ENCODE results near the gene UBE3B.
A peak's percentile ranks its signal among the peaks of the same experiment; 100 is the strongest.

Gene UBE3B

DNA sequence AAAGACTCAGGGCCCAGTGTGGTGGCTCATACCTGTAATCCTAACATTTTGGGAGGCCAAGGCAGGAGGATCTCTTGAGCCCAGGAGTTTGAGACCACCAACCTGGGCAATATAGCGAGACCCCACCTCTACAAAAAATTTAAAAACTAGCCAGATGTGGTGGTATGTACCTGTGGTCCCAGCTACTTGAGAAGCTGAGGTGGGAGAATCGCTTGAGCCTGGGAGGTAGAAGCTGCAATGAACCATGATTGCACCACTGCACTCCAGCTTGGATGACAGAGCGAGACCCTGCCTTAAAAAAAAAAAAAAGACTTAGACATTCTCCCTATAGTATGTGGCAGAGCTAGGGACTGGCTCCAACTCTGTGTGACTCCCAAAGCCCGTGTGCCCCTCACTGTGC lies 2.9 kb downstream of the UBE3B start:
- H3K27ac ChIP-seq (ENCODE audit: low read depth, low read length): no peak overlapping the region
- H3K9me3 ChIP-seq (ENCODE audit: control insufficient read depth in 5 of 5, low read length in 5 of 5): no peaks in the 10 kb centered on the region
- no peaks in the 10 kb centered on the region for H3K27me3 ChIP-seq (ENCODE audit: control insufficient read depth in 5 of 5, insufficient read depth in 4 of 5, low read length in 5 of 5)
- no peak overlapping the region for H3K4me3 ChIP-seq (ENCODE audit: low read depth in 1 of 5, low read length in 5 of 5)
- H3K9ac ChIP-seq (ENCODE audit: low read length in 5 of 5): no peak overlapping the region
- H3K4me1 ChIP-seq (ENCODE audit: control insufficient read depth in 5 of 5, insufficient read depth in 5 of 5, low read length in 5 of 5): peaks cover 4 to 37% (median 33%) of the 10 kb centered on the region in 5 donors
- peaks cover 12 to 27% (median 22%) of the 10 kb centered on the region in 5 donors for H3K36me3 ChIP-seq (ENCODE audit: control insufficient read depth in 5 of 5, insufficient read depth in 5 of 5, low read length in 5 of 5)

DNA sequence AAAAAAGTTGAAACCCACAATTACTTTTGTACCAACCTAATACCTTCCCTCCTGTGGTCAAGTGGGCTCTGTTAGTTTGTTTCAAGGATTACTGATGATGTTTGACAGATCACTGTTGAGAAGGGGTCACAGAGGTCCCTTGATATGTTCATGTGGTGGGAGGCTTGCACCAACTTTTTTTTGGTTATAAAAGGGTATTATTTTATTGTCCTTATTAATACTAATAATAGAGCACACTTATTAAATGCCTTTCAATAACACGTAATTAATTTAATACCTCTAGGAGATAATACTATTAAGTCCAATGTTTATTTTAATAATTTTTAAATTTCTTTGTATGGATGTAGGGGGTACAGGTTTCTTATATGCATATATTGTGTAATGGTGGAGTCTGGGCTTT lies 4.4 kb downstream of the UBE3B start:
- Histone ChIP-seq H3K4me3 (ENCODE audit: low read depth in 1 of 5, low read length in 5 of 5) (no peak overlapping the region), H3K9ac (ENCODE audit: low read length in 5 of 5) (no peak overlapping the region), H3K9me3 (ENCODE audit: control insufficient read depth in 5 of 5, low read length in 5 of 5) (no peaks in the 10 kb centered on the region), H3K27ac (ENCODE audit: low read depth, low read length) (no peak overlapping the region), H3K27me3 (ENCODE audit: control insufficient read depth in 5 of 5, insufficient read depth in 4 of 5, low read length in 5 of 5) (no peaks in the 10 kb centered on the region), H3K4me1 (ENCODE audit: control insufficient read depth in 5 of 5, insufficient read depth in 5 of 5, low read length in 5 of 5) (peaks cover 0 to 22% (median 19%) of the 10 kb centered on the region in 5 donors), H3K36me3 (ENCODE audit: control insufficient read depth in 5 of 5, insufficient read depth in 5 of 5, low read length in 5 of 5) (peaks cover 25 to 42% (median 37%) of the 10 kb centered on the region in 5 donors)

DNA sequence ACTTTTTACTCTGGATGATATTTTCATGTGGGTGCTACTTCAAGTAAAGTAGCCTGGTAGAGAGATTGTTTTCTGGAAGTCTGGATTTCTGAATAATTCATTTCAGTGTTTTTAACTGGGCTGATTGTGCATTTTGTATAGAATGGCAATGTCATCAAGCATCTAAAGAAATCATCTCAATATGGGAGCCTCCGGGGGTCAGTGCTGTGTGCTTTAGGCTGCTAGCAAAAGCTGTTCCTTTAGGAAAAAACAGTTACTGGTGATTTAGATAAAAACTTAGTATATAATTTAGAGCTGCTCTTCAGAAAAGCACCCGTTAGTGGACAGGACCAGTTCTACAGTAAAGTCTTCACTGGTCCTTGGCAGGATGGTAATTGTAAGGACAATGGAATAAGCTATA lies 5.1 kb downstream of the UBE3B start:
- no peak overlapping the region for H3K4me3 ChIP-seq (ENCODE audit: low read depth in 1 of 5, low read length in 5 of 5)
- no peak overlapping the region for H3K27ac ChIP-seq (ENCODE audit: low read depth, low read length)
- no peaks in the 10 kb centered on the region for H3K9me3 ChIP-seq (ENCODE audit: control insufficient read depth in 5 of 5, low read length in 5 of 5)
- peaks cover 0 to 22% (median 19%) of the 10 kb centered on the region in 5 donors for H3K4me1 ChIP-seq (ENCODE audit: control insufficient read depth in 5 of 5, insufficient read depth in 5 of 5, low read length in 5 of 5)
- H3K9ac ChIP-seq (ENCODE audit: low read length in 5 of 5): no peak overlapping the region
- no peaks in the 10 kb centered on the region for H3K27me3 ChIP-seq (ENCODE audit: control insufficient read depth in 5 of 5, insufficient read depth in 4 of 5, low read length in 5 of 5)
- peaks cover 26 to 48% (median 43%) of the 10 kb centered on the region in 5 donors for H3K36me3 ChIP-seq (ENCODE audit: control insufficient read depth in 5 of 5, insufficient read depth in 5 of 5, low read length in 5 of 5)

DNA sequence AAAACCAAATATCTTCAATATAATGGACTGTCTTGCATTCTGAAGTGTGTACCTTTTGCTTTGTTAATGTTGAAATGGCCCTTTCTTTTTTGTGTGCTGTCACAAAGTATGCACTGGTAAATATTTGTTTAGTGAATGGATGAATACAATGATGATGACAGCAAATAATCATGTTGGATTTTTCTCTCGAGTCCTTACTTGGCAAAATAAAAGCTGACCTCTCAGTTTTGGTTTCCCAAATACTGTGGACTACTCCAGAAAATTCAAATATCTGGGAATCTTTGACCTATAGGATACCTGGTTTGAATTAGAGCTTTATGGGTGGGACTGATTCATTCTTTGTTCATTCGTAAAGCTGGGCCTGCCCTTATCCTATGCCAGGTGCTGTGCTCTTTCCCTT lies 5.5 kb downstream of the UBE3B start:
- peaks cover 27 to 52% (median 47%) of the 10 kb centered on the region in 5 donors for H3K36me3 ChIP-seq (ENCODE audit: control insufficient read depth in 5 of 5, insufficient read depth in 5 of 5, low read length in 5 of 5)
- H3K4me3 ChIP-seq (ENCODE audit: low read depth in 1 of 5, low read length in 5 of 5): no peak overlapping the region
- peaks cover 0 to 19% (median 18%) of the 10 kb centered on the region in 5 donors for H3K4me1 ChIP-seq (ENCODE audit: control insufficient read depth in 5 of 5, insufficient read depth in 5 of 5, low read length in 5 of 5)
- no peaks in the 10 kb centered on the region for H3K27me3 ChIP-seq (ENCODE audit: control insufficient read depth in 5 of 5, insufficient read depth in 4 of 5, low read length in 5 of 5)
- no peaks in the 10 kb centered on the region for H3K9me3 ChIP-seq (ENCODE audit: control insufficient read depth in 5 of 5, low read length in 5 of 5)
- no peak overlapping the region for H3K27ac ChIP-seq (ENCODE audit: low read depth, low read length)
- H3K9ac ChIP-seq (ENCODE audit: low read length in 5 of 5): no peak overlapping the region

DNA sequence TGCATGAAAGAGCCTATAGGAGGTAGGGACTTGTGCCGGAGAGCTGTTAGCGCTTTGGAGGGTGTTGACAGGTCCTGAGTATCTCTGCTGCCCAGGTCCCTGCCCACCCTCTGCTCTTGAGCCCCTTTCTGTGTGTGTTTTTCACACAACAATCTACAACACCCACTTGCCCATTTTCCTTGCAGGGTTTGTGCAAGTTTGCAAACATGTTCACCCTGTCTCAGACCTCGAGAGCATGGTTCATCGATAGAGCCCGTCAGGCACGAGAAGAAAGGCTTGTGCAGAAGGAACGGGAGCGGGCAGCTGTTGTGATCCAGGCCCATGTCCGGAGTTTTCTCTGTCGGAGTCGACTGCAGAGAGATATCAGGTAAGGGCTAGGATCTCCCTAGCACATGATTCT lies 5.9 kb downstream of the UBE3B start:
- Histone ChIP-seq H3K27me3 (ENCODE audit: control insufficient read depth in 5 of 5, insufficient read depth in 4 of 5, low read length in 5 of 5) (no peaks in the 10 kb centered on the region), H3K9me3 (ENCODE audit: control insufficient read depth in 5 of 5, low read length in 5 of 5) (no peaks in the 10 kb centered on the region), H3K27ac (ENCODE audit: low read depth, low read length) (no peak overlapping the region), H3K36me3 (ENCODE audit: control insufficient read depth in 5 of 5, insufficient read depth in 5 of 5, low read length in 5 of 5) (peaks cover 32 to 56% (median 52%) of the 10 kb centered on the region in 5 donors), H3K9ac (ENCODE audit: low read length in 5 of 5) (no peak overlapping the region), H3K4me1 (ENCODE audit: control insufficient read depth in 5 of 5, insufficient read depth in 5 of 5, low read length in 5 of 5) (peaks cover 0 to 14% (median 13%) of the 10 kb centered on the region in 5 donors), H3K4me3 (ENCODE audit: low read depth in 1 of 5, low read length in 5 of 5) (no peak overlapping the region)

DNA sequence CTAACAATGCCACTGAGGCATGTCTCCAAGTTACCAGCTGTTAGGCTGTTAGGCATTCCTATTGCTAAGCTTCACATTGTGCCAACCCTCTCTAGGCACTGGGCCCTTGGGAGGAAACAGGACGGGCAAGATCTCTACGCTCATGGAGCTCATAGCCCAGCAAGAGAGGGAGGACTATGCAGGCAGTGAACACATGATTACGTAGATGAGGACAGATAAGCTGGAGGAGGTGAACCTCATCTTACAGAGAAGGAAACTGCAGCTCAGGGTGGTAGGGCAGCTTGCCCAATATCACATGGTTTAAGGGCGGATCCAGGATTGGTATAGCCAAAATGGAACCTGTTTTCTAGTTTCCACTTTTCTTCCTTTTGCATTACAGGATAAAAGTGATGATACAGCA lies 7.8 kb downstream of the UBE3B start:
- no peak overlapping the region for H3K9ac ChIP-seq (ENCODE audit: low read length in 5 of 5)
- H3K27ac ChIP-seq (ENCODE audit: low read depth, low read length): no peak overlapping the region
- H3K4me3 ChIP-seq (ENCODE audit: low read depth in 1 of 5, low read length in 5 of 5): no peak overlapping the region
- H3K4me1 ChIP-seq (ENCODE audit: control insufficient read depth in 5 of 5, insufficient read depth in 5 of 5, low read length in 5 of 5): peaks cover 0 to 12% (median 6%) of the 10 kb centered on the region in 5 donors
- H3K9me3 ChIP-seq (ENCODE audit: control insufficient read depth in 5 of 5, low read length in 5 of 5): no peaks in the 10 kb centered on the region
- H3K36me3 ChIP-seq (ENCODE audit: control insufficient read depth in 5 of 5, insufficient read depth in 5 of 5, low read length in 5 of 5): peaks cover 41 to 75% (median 70%) of the 10 kb centered on the region in 5 donors
- H3K27me3 ChIP-seq (ENCODE audit: control insufficient read depth in 5 of 5, insufficient read depth in 4 of 5, low read length in 5 of 5): no peaks in the 10 kb centered on the region

DNA sequence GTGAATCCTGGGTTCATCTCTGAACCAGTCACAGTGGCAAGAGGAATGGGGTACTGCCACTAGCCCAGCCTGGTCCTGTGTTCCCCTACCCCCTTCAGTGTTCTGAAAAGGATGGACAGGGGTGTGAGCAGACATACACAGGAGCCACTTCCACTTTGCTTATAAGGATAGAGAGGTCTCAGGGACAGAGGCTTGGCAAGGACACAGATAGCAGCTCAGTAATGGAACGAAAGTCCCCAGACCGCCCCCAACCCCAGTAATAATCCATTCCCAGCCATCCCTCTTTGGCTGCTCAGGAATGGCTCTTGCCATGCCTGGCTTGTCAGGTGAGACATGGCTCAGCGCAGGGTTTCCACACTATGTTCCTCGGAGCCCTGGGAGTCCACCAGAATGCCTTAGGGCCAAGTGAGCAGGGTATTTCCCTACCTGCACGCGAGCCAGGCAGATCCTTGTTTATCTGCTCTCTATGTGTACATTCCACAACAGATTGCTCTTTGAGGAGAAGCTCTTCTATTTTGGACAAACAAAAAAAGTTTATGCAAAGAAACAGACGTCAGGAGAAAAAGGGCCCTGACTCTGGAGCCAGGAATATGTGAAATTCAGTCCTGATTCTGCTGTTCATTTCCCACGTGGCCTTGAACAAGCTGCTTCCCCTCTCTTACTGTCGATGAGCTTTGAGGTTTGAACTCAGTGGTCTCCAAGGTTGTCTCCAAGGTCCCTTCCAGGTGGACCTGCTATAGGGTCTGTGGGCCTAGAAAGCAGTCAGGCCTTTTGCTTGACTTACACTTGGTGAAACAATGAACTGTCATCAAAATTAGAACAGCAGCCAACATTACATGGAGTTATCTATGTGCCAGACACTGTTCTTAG lies 10.0 kb downstream of the UBE3B start:
- no peak overlapping the region for H3K4me3 ChIP-seq (ENCODE audit: low read depth in 1 of 5, low read length in 5 of 5)
- peaks cover 0 to 27% (median 15%) of the 10 kb centered on the region in 5 donors for H3K4me1 ChIP-seq (ENCODE audit: control insufficient read depth in 5 of 5, insufficient read depth in 5 of 5, low read length in 5 of 5)
- no peak overlapping the region for H3K9ac ChIP-seq (ENCODE audit: low read length in 5 of 5)
- no peaks in the 10 kb centered on the region for H3K27me3 ChIP-seq (ENCODE audit: control insufficient read depth in 5 of 5, insufficient read depth in 4 of 5, low read length in 5 of 5)
- no peak overlapping the region for H3K27ac ChIP-seq (ENCODE audit: low read depth, low read length)
- H3K9me3 ChIP-seq (ENCODE audit: control insufficient read depth in 5 of 5, low read length in 5 of 5): no peaks in the 10 kb centered on the region
- peaks cover 49 to 95% (median 90%) of the 10 kb centered on the region in 5 donors for H3K36me3 ChIP-seq (ENCODE audit: control insufficient read depth in 5 of 5, insufficient read depth in 5 of 5, low read length in 5 of 5)

DNA sequence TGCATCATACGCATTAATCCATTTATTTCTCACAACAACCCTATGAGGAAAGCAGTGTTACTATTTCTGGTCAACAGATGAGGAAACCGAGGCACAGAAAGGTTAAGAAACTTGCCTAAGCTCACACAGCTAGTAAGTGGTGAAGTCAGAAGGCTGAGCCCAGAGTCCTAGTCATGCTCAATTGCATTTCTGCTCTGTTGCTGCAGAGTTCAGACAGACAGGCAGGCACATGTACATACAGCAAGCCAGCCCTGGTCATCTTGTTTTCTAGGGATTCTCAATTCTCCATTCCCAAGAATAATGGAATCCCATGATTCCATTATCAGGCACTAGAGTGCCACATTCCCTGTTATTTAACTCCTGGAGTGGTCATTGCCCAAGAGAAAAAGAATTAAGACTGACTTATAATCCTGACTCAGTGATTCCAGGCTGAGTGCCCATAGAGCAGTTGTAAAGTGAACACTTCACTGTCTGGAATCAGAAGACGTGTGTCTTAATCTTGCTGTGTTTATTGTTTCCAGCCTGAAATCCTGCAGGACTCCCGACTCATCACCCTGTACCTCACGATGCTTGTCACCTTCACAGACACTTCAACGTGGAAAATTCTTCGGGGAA lies 10.7 kb downstream of the UBE3B start:
- Histone ChIP-seq H3K27ac (ENCODE audit: low read depth, low read length) (no peak overlapping the region), H3K4me1 (ENCODE audit: control insufficient read depth in 5 of 5, insufficient read depth in 5 of 5, low read length in 5 of 5) (peaks cover 0 to 27% (median 15%) of the 10 kb centered on the region in 5 donors), H3K36me3 (ENCODE audit: control insufficient read depth in 5 of 5, insufficient read depth in 5 of 5, low read length in 5 of 5) (peaks cover 44 to 96% (median 93%) of the 10 kb centered on the region in 5 donors), H3K9ac (ENCODE audit: low read length in 5 of 5) (no peak overlapping the region), H3K9me3 (ENCODE audit: control insufficient read depth in 5 of 5, low read length in 5 of 5) (no peaks in the 10 kb centered on the region), H3K27me3 (ENCODE audit: control insufficient read depth in 5 of 5, insufficient read depth in 4 of 5, low read length in 5 of 5) (no peaks in the 10 kb centered on the region), H3K4me3 (ENCODE audit: low read depth in 1 of 5, low read length in 5 of 5) (no peak overlapping the region)

DNA sequence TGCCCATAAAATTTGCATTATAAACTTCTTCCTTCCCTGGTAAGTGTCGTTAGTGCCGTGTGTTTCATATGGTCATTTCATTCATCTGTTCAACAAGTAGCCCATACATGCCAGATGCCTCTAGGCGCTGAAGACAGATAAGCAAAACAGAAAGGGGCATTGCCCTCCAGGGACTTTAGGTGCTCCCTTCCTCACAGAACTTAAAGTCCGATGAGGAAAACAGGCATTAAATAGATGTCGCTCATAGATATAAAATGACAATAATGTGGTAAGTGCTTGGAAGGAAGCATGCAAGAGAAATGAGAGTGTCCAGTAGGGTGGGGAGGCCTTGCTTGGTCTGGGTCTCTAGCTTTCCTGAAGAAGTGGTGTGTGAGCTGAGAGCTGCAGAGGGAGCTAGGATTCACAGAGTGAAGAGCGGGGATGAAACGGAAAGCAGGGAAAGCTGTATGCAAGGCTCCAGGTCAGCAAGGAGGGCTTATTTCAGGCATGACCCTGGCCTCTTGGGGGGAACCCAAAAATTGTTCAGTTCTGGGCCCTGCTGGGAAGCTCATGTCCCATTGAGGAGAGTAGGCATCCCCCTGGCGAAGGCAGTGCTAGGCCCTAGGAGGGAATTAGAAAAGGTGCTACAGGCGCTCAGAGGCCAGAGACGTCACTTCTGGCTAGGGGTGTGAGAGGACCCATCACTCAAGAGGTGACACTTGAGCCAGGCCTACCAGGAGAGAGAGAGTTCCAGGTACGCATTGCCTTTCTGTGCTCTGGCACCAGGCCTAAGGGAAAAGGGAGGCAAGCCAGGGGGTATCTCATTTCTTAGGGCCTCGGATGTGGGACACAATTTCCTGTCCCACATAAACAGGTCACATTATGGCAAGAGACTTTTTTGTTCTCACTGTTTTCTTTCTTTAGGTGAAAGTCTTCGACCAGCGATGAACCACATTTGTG lies 11.9 kb downstream of the UBE3B start:
- no peak overlapping the region for H3K9ac ChIP-seq (ENCODE audit: low read length in 5 of 5)
- H3K27ac ChIP-seq (ENCODE audit: low read depth, low read length): peak overlapping the region; percentile 53
- H3K27me3 ChIP-seq (ENCODE audit: control insufficient read depth in 5 of 5, insufficient read depth in 4 of 5, low read length in 5 of 5): no peaks in the 10 kb centered on the region
- H3K4me1 ChIP-seq (ENCODE audit: control insufficient read depth in 5 of 5, insufficient read depth in 5 of 5, low read length in 5 of 5): peaks cover 0 to 27% (median 15%) of the 10 kb centered on the region in 5 donors
- no peaks in the 10 kb centered on the region for H3K9me3 ChIP-seq (ENCODE audit: control insufficient read depth in 5 of 5, low read length in 5 of 5)
- no peak overlapping the region for H3K4me3 ChIP-seq (ENCODE audit: low read depth in 1 of 5, low read length in 5 of 5)
- peaks cover 38 to 96% (median 89%) of the 10 kb centered on the region in 5 donors for H3K36me3 ChIP-seq (ENCODE audit: control insufficient read depth in 5 of 5, insufficient read depth in 5 of 5, low read length in 5 of 5)

Data from subcutaneous abdominal adipose tissue (tissue), 5 donors.